ENCODE results near the gene SEMA7A. TPM values are rescaled to one million over a fixed set of nuclear protein-coding genes. Genes with fewer than 3 reads are reported as not detected.
A peak's percentile ranks its signal among the peaks of the same experiment; 100 is the strongest.

SEMA7A gene
- total and polyA plus RNA-seq, 2 of the 4 experiments (the other 2 are of a cell fraction), result 30.5 to 87.3 TPM

DNA sequence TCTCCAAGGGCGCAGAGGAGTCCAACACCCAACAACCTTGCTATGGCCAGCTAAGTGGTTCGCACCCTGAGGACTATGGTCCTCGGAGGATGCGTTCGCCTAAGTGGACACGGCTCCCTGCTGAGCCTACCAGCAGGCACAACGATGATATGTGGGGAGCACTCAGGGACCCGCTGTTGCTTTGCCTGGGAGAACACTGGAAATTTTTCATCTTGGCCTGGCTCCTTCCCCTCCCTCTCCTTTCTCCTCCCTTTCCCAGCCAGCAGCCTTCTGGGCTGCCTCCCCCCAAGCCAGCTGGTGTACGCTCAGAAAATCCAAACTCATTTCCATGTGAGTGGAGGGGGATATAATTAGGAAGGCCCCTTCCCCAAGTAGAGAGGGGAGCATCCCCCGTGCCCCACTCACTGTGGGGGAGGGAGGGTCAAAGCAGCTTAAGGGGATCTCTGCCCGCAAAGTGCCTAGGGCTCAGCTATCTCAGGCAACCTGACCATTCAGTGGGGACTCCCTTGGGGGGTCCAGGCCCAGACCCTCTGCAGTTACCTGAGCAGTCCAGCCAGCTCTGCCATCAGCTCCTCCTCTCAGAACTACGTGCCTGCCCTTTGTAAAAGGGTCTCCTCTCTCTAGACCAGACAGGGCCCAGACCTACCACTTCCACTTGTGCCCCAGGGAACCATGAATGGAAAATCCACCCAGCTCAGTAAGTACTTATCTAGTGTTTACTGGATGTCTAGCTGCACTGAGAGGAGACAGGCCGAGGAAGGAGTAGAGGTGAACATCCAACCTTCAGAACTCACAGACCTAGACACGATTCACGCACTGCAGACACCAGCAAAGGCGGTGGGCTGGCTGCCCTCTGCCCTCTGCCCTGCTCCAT lies 742 bp upstream of the SEMA7A start:
- DNase-seq (peak; percentile 15), ATAC-seq (ENCODE audit: low read depth) (peak; percentile 6)
- peak overlapping the region; percentile 57; the same call in 1 of the 3 replicates for H2BK15ac ChIP-seq (ENCODE audit: low read depth, low read length)
- peak overlapping the region; percentile 96 for H3K4ac ChIP-seq (ENCODE audit: low read depth, low read length)
- H2BK5ac ChIP-seq (ENCODE audit: low read depth, low read length, poor library complexity, severe bottlenecking), result peak overlapping the region; percentile 55
- 100% methylated on average over 2 of the region's 16 CpGs; no CpG with 5 or more reads in 1 of the 2 experiments for WGBS, 2 experiments (ENCODE audit: extremely low coverage in 2 of 2, insufficient read length in 1 of 2)
- in situ Hi-C loops (cut with MboI; ENCODE audit: low sequenced_read_pairs) (loop anchor here (5.0 kb wide), 1 partner anchor 52 kb away; no protein-coding TSS in a partner anchor), dilution Hi-C loops (cut with HindIII; ENCODE audit: low sequenced_read_pairs, unreplicated experiment) (no loop called here), intact Hi-C loops (cut with micrococcal nuclease) (loop anchor here (2.0 kb wide), 1 partner anchor 28 kb away; no protein-coding TSS in a partner anchor)
- ChIA-PET POLR2A (ENCODE audit: unreplicated experiment) (interaction anchor here (0.6 kb wide), 1 partner anchor 491 kb away, joined by 3 read pairs; no protein-coding TSS in a partner anchor), CTCF (interaction anchor here (0.7 to 1.6 kb wide), 2 partner anchors 52 kb away, joined by 3 to 6 read pairs; no protein-coding TSS in a partner anchor)
- H2AK5ac ChIP-seq (ENCODE audit: low read depth, low read length), result peak overlapping the region; percentile 99
- peak overlapping the region; percentile 76 to 97 for H4K8ac ChIP-seq (ENCODE audit: low read depth in 2 of 2, low read length in 2 of 2)
- H3K27me3 ChIP-seq (ENCODE audit: control insufficient read depth, insufficient read depth, low read length), result no peaks in the 10 kb centered on the region
- H2AFZ ChIP-seq (replicated peaks; ENCODE audit: low read length, poor library complexity), result peak overlapping the region; percentile 96
- H2BK20ac ChIP-seq (ENCODE audit: low read depth, low read length), result peak overlapping the region; percentile 39; the same call in 1 of the 2 replicates
- peaks cover 18% of the 10 kb centered on the region for H3K4me1 ChIP-seq (ENCODE audit: control insufficient read depth, insufficient read depth, low read length)
- peaks cover 20% of the 10 kb centered on the region for H3K9me1 ChIP-seq (ENCODE audit: insufficient read depth, low read length)
- peaks cover 3 to 45% of the 10 kb centered on the region in 2 experiments; a peak in 3 of 4 replicates for H3K79me1 ChIP-seq (ENCODE audit: low read depth in 1 of 2, low read length in 2 of 2)
- H3K18ac ChIP-seq (ENCODE audit: low read depth, low read length), result peak overlapping the region; percentile 43
- peak overlapping the region; percentile 91 for H2AK9ac ChIP-seq (replicated peaks; ENCODE audit: low read depth, low read length, poor library complexity)
- peak overlapping the region; percentile 70 for H3K4me2 ChIP-seq (ENCODE audit: low read depth, low read length)
- H4K20me1 ChIP-seq (ENCODE audit: insufficient read depth, low read length), result peaks cover 27% of the 10 kb centered on the region
- no peaks in the 10 kb centered on the region for H3K9me3 ChIP-seq (ENCODE audit: control insufficient read depth, insufficient read depth, low read length)
- peak overlapping the region; percentile 93 for H3K14ac ChIP-seq (replicated peaks; ENCODE audit: low read depth, low read length)
- peak overlapping the region; percentile 73 for H2BK120ac ChIP-seq (ENCODE audit: low read depth, low read length)
- H3K36me3 ChIP-seq (ENCODE audit: control insufficient read depth, insufficient read depth, low read length), result no peaks in the 10 kb centered on the region
- peak overlapping the region; percentile 87 for H4K91ac ChIP-seq (ENCODE audit: insufficient read depth, low read depth, low read length)
- BruUV-seq (replicated peaks), result no TSS peak
- peak overlapping the region; percentile 39 for H3K9ac ChIP-seq (ENCODE audit: low read depth, low read length)
- no peak overlapping the region for H3K56ac ChIP-seq (ENCODE audit: extremely low read depth, insufficient read depth, low read length)
- peak overlapping the region; percentile 60 for H4K5ac ChIP-seq (ENCODE audit: low read depth, low read length)
- peak overlapping the region; percentile 39 for H3K4me3 ChIP-seq (ENCODE audit: insufficient read depth, low read depth, low read length)
- H3K27ac ChIP-seq (ENCODE audit: insufficient read depth, low read length), result peak overlapping the region; percentile 27
- no peak for TF ChIP-seq SMC3 (IDR thresholded peaks at IDR 0.05; ENCODE audit: low read depth, low read length)
- no peak for TF ChIP-seq CEBPB (IDR thresholded peaks at IDR 0.05; ENCODE audit: low read depth, low read length)
- no peak; the same call in 1 of the 2 replicates for TF ChIP-seq MAZ (IDR thresholded peaks at IDR 0.05; ENCODE audit: borderline replicate concordance, low read depth, low read length)
- no peak for TF ChIP-seq MAFK (IDR thresholded peaks at IDR 0.05; ENCODE audit: low read depth, low read length)
- no peak for TF ChIP-seq RCOR1 (IDR thresholded peaks at IDR 0.05; ENCODE audit: insufficient replicate concordance, low read length)
- TF ChIP-seq POLR2A (IDR thresholded peaks at IDR 0.05; ENCODE audit: low read depth, low read length), result no peak
- peak overlapping the region; percentile 98 for H3K23ac ChIP-seq (ENCODE audit: low read depth, low read length)
